B cell (primary cell): Measurements from ENCODE around the gene TECR. TPM values are rescaled to one million over a fixed set of nuclear protein-coding genes. Genes with fewer than 3 reads are reported as not detected.

Experiments used
- ATAC-seq: fragments of 200-7000 bp; cut with Tn5 transposase; one replicate; pipeline ENCODE4 v1.10.0; 2021; ENCODE audit warnings: low read depth, mild to moderate bottlenecking, moderate number of reproducible peaks, moderate library complexity
- CTCF ChIA-PET: fragments of 350-600 bp; sonication (Branson Sonifier 250); formaldehyde crosslinking; loops from one replicate; lab custom pipeline; 2021; ENCODE audit warnings: antibody characterized with exemption, inconsistent platforms; lab: Charles Lee
- POLR2A ChIA-PET: fragments of 350-600 bp; sonication (Branson Sonifier 250); formaldehyde crosslinking; loops from one replicate; lab custom pipeline; 2021; ENCODE audit warnings: antibody characterized with exemption; lab: Charles Lee
- DNase-seq: peaks from one replicate; pipeline ENCODE4 v3.0.0; 2013
- H2AFZ ChIP-seq: 2 replicates; pipeline ENCODE4 v1.6.1; 2012; ENCODE audit warnings: mild to moderate bottlenecking, low read depth, low read length; ENCODE audit not compliant: insufficient read depth, poor library complexity, severe bottlenecking
- H3K27ac ChIP-seq, 2 donors: 1 replicate in 1 of 2; 2 replicates in 1 of 2; pipeline ENCODE4 v1.5.1; 2012 to 2013; ENCODE audit warnings: low read length in 2 of 2, mild to moderate bottlenecking in 2 of 2, moderate library complexity in 1 of 2
- H3K27me3 ChIP-seq, 4 experiments: fragments of 200-600 bp in 1 of 4; sonication (generic) in 1 of 4; replicated peaks in 1 of 4; 1 replicate in 2 of 4; 2 replicates in 2 of 4; pipeline versions ENCODE4 v1.6.1 to v1.7.0; 2013 to 2016; ENCODE audit warnings: low read length in 3 of 4, mild to moderate bottlenecking in 2 of 4, mixed read lengths in 1 of 4, moderate library complexity in 1 of 4; ENCODE audit not compliant: insufficient read depth in 4 of 4, control insufficient read depth in 3 of 4; ENCODE audit errors: control extremely low read depth in 1 of 4
- H3K36me3 ChIP-seq, 2 experiments: replicated peaks in 1 of 2; 1 replicate in 1 of 2; 2 replicates in 1 of 2; pipeline versions ENCODE4 v1.6.1 to v1.7.1; 2013; ENCODE audit warnings: low read length in 1 of 2; ENCODE audit not compliant: insufficient read depth in 2 of 2, control insufficient read depth in 1 of 2; ENCODE audit errors: control extremely low read depth in 1 of 2, extremely low read depth in 1 of 2
- H3K4me1 ChIP-seq, 2 donors: fragments of 200-600 bp in 1 of 2; sonication (generic) in 1 of 2; 1 replicate in 1 of 2; 2 replicates in 1 of 2; pipeline versions ENCODE4 v1.5.1 to v1.6.1; 2013 to 2017; ENCODE audit warnings: low read length in 2 of 2; ENCODE audit not compliant: control insufficient read depth in 2 of 2, insufficient read depth in 2 of 2
- H3K4me2 ChIP-seq: replicated peaks from 2 replicates; pipeline ENCODE3; 2012; ENCODE audit warnings: mild to moderate bottlenecking, low read depth, low read length; ENCODE audit not compliant: poor library complexity, severe bottlenecking
- H3K4me3 ChIP-seq, 5 experiments: fragments of 200-600 bp in 1 of 5; sonication (generic) in 1 of 5; 1 replicate in 3 of 5; 2 replicates in 2 of 5; pipeline versions ENCODE4 v1.5.1 to v1.7.0; 2011 to 2016; ENCODE audit warnings: low read length in 4 of 5, mild to moderate bottlenecking in 4 of 5, low read depth in 2 of 5, control low read depth in 1 of 5, moderate library complexity in 1 of 5; ENCODE audit not compliant: insufficient read depth in 1 of 5; ENCODE audit errors: control extremely low read depth in 1 of 5, extremely low read depth in 1 of 5
- H3K79me2 ChIP-seq: fragments of 200-600 bp; sonication (generic); one replicate; pipeline ENCODE4 v1.6.0; 2016; ENCODE audit warnings: low read length; ENCODE audit not compliant: control insufficient read depth, insufficient read depth
- H3K9ac ChIP-seq: fragments of 200-600 bp; sonication (generic); 2 replicates; pipeline ENCODE4 v1.6.1; 2017; ENCODE audit warnings: mild to moderate bottlenecking, low read length, moderate library complexity
- H3K9me3 ChIP-seq, 3 donors: one replicate each; pipeline versions ENCODE4 v1.6.1 to v1.7.1; 2013; ENCODE audit warnings: low read length in 2 of 3; ENCODE audit not compliant: control insufficient read depth in 2 of 3, insufficient read depth in 1 of 3; ENCODE audit errors: control extremely low read depth in 1 of 3
- H4K20me1 ChIP-seq: 2 replicates; pipeline ENCODE4 v1.6.0; 2012; ENCODE audit warnings: mild to moderate bottlenecking, low read length; ENCODE audit not compliant: insufficient read depth, control insufficient read depth, poor library complexity, severe bottlenecking
- H3K27ac Mint-ChIP-seq: one replicate; pipeline ENCODE4 v1.8.0; 2021; ENCODE audit warnings: mixed read lengths
- H3K27me3 Mint-ChIP-seq: one replicate; pipeline ENCODE4 v1.8.0; 2021; ENCODE audit warnings: mixed read lengths
- H3K4me1 Mint-ChIP-seq: one replicate; pipeline ENCODE4 v1.8.0; 2021; ENCODE audit warnings: mixed read lengths
- H3K4me3 Mint-ChIP-seq: one replicate; pipeline ENCODE4 v1.8.0; 2021; ENCODE audit warnings: mixed read lengths
- H3K9me3 Mint-ChIP-seq: one replicate; pipeline ENCODE4 v1.8.0; 2022; ENCODE audit warnings: mixed read lengths; ENCODE audit not compliant: insufficient read depth
- EZH2 ChIP-seq: IDR thresholded peaks from 2 replicates; pipeline ENCODE4 v1.6.1; 2012; ENCODE audit warnings: borderline replicate concordance, low read depth, mild to moderate bottlenecking, moderate library complexity, low read length; ENCODE audit not compliant: insufficient read depth, poor library complexity, severe bottlenecking
- WGBS: methylation state at CpG from one replicate; pipeline ENCODE4 v1.1.5; 2013; ENCODE audit warnings: missing lambda C conversion rate; ENCODE audit not compliant: insufficient coverage; 5-methylcytosine and 5-hydroxymethylcytosine counted together
- intact Hi-C: fragments of 100-400 bp; cut with micrococcal nuclease; formaldehyde crosslinking; loops from one replicate; pipeline ENCODE4 v1.10.0; 2022
- polyA plus RNA-seq: library from polyadenylated mRNA; depleted of rRNA; stranded (reverse); fragments of >200 nt; gene quantifications from 2 replicates; pipeline ENCODE4 v1.2.3, GENCODE V29; 2012
- total RNA-seq, 2 donors: library from RNA; stranded (reverse); fragments of 120-200 nt in 1 of 2; gene quantifications; 1 replicate in 1 of 2; 2 replicates in 1 of 2; pipeline versions ENCODE4 v1.2.3 to v1.2.4, GENCODE V29; 2013 to 2022
- TF ChIP-seq, protein P1 (sequence below): fragments of 200-600 bp; IDR thresholded peaks from one replicate; pipeline ENCODE4 v1.8.0; 2022; ENCODE audit warnings: antibody characterized with exemption, mild to moderate bottlenecking

The TECR gene
- total and polyA plus RNA-seq, 2 donors (not counting 1 experiment from before 2014, with no cell fraction given) = 68.9 to 129 TPM

DNA sequence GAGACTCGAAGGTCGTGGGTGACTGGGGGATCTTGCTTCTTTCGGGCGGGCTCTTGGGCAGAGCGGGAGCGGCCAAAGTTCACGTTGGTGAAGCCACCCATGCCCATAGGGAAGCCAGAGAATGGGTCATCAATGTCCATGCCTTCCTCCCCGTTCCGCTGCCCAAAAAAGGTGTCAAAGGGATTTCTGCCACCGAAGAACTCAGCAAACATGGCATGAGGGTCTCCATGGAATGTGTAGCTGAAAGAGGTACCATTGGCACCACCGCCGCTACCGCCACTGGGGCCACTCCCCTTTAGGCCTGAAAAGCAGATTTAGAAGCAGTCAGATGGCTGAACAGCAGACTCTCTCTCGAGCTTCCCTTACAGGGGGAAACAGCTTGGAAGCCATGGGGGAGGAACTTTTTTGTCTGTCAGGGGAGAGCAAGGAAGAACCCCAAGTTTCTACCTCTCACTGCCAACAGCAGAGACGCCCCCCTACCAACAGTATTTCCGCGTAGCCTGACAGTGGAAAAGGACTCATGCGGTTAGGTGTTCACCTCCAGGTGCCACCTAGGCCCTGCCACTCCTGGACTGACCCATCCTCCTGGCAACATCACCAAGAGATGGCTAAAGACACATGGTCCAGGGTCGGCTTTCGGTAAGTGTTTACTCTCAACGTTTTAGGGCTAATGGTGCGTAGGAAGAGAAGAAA lies 12.5 kb upstream of the TECR start:
- Mint-ChIP-seq H3K4me3 (peak overlapping the region; percentile 96), H3K27me3 (no peaks in the 10 kb centered on the region), H3K9me3 (no peaks in the 10 kb centered on the region), H3K27ac (peak overlapping the region; percentile 82), H3K4me1 (peaks cover 47% of the 10 kb centered on the region)
- Histone ChIP-seq H3K4me3 (peak overlapping the region; percentile 88 to 98 (median 94)), H3K4me2 (peak overlapping the region; percentile 93), H3K79me2 (peaks cover 21% of the 10 kb centered on the region), H4K20me1 (peaks cover 43% of the 10 kb centered on the region), H3K4me1 (peaks cover 33 to 39% of the 10 kb centered on the region in 2 donors), H3K9ac (peak overlapping the region; percentile 98), H2AFZ (no peak overlapping the region), H3K36me3 (peaks cover 0 to 25% of the 10 kb centered on the region in 2 experiments), H3K27me3 (no peaks in the 10 kb centered on the region), H3K9me3 (no peaks in the 10 kb centered on the region), H3K27ac (peak overlapping the region in 1 of 2 donors; percentile 95)
- TF ChIP-seq, protein P1, sequence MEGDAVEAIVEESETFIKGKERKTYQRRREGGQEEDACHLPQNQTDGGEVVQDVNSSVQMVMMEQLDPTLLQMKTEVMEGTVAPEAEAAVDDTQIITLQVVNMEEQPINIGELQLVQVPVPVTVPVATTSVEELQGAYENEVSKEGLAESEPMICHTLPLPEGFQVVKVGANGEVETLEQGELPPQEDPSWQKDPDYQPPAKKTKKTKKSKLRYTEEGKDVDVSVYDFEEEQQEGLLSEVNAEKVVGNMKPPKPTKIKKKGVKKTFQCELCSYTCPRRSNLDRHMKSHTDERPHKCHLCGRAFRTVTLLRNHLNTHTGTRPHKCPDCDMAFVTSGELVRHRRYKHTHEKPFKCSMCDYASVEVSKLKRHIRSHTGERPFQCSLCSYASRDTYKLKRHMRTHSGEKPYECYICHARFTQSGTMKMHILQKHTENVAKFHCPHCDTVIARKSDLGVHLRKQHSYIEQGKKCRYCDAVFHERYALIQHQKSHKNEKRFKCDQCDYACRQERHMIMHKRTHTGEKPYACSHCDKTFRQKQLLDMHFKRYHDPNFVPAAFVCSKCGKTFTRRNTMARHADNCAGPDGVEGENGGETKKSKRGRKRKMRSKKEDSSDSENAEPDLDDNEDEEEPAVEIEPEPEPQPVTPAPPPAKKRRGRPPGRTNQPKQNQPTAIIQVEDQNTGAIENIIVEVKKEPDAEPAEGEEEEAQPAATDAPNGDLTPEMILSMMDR = no peak
- no peak for TF ChIP-seq EZH2
- no peak for ATAC-seq
- CTCF ChIA-PET = interaction anchor here (0.6 to 1.9 kb wide), 8 partner anchors 9 to 380 kb away, joined by 3 to 6 read pairs (median 4); partner anchors contain the start of genes ASF1B and NDUFB7
- POLR2A ChIA-PET = interaction anchor here (0.7 to 1.8 kb wide), 6 partner anchors 12 to 1496 kb away, joined by 3 to 13 read pairs (median 4); partner anchors contain the start of gene GIPC1
- WGBS = 51% methylated on average over 16 of the region's 22 CpGs
- peak; percentile 44 for DNase-seq
- intact Hi-C loops = no loop called here

DNA sequence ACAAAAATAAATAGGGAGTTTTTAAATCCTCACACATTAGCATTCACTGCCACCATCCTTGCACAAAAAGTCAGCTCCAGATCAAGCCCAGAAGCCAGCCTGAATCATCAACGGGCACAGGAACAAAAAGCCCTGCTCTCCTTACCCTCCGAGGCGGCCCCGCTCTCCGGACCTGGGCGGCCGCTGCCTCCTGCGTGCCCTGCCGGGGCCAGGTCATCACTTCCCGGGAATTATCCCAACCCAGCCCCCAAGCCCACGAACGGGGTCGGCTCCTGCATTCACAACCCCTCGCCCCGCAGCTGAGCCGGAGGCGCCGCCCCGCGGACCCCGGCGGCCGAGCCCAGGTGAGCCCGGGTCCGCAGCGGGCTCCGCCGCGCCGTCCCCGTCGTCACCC lies 12.0 kb upstream of the TECR start:
- WGBS = 0% methylated on average over 31 of the region's 32 CpGs
- no peaks in the 10 kb centered on the region for H3K9me3 ChIP-seq
- CTCF ChIA-PET = interaction anchor here (0.6 to 1.9 kb wide), 8 partner anchors 10 to 381 kb away, joined by 3 to 6 read pairs (median 4); partner anchors contain the start of genes ASF1B and NDUFB7
- no peaks in the 10 kb centered on the region for H3K27me3 Mint-ChIP-seq
- H3K27ac Mint-ChIP-seq = peak overlapping the region; percentile 82
- ATAC-seq (no peak), DNase-seq (no peak)
- intact Hi-C loops = no loop called here
- H3K27me3 ChIP-seq = no peaks in the 10 kb centered on the region
- no peaks in the 10 kb centered on the region for H3K9me3 Mint-ChIP-seq
- peaks cover 21% of the 10 kb centered on the region for H3K79me2 ChIP-seq
- H3K4me3 Mint-ChIP-seq = peak overlapping the region; percentile 96
- peaks cover 39 to 43% of the 10 kb centered on the region in 2 donors for H3K4me1 ChIP-seq
- H3K4me3 ChIP-seq = peak overlapping the region; percentile 88 to 98 (median 94)
- H3K27ac ChIP-seq = peak overlapping the region in 1 of 2 donors; percentile 95
- TF ChIP-seq, protein P1 = no peak
- POLR2A ChIA-PET = interaction anchor here (0.7 to 1.8 kb wide), 9 partner anchors 11 to 1497 kb away, joined by 3 to 13 read pairs (median 4); partner anchors contain the start of gene GIPC1
- H3K9ac ChIP-seq = peak overlapping the region; percentile 98
- peaks cover 50% of the 10 kb centered on the region for H3K4me1 Mint-ChIP-seq
- H2AFZ ChIP-seq = peak overlapping the region; percentile 47
- H3K36me3 ChIP-seq = peaks cover 0 to 25% of the 10 kb centered on the region in 2 experiments
- H4K20me1 ChIP-seq = peaks cover 43% of the 10 kb centered on the region
- peak overlapping the region; percentile 93 for H3K4me2 ChIP-seq
